Femur (tissue), 1 donor: ENCODE measurements around the gene SYT17.

Experiments used
- DNase-seq: peaks from one replicate; pipeline ENCODE4 v3.0.0-alpha.2; 2017

Gene SYT17

DNA sequence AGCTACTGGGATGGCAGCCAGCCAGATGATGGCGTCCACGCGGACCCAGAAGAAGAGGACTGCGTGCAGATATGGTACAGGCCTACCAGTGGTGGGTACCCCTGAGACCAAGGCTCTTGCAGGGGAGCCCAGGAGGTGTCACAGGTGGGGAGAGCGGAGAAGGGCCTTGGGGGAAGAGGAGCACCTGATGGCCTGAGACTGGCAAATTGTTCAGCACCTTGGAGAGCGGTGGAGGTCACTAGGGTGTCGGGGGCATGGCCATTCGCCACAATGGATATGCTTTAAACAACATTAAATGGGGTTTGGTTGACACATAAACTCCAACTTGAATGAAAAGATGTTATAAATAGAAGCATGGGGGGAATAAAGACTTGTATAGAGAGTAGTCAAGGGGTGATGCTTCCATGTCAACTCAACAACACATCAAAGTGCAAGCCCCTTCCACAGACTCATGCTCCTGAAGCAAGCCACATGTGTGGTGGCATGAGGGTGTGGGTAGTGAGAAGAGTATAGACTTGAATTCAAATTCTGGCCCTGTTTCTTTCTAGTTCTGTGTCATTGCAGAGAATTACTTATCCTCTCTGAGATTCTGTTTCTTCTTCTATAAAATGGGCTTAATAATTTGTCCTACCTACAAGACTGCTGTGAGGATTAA lies 139.7 kb downstream of the SYT17 start:
- no peak for DNase-seq

DNA sequence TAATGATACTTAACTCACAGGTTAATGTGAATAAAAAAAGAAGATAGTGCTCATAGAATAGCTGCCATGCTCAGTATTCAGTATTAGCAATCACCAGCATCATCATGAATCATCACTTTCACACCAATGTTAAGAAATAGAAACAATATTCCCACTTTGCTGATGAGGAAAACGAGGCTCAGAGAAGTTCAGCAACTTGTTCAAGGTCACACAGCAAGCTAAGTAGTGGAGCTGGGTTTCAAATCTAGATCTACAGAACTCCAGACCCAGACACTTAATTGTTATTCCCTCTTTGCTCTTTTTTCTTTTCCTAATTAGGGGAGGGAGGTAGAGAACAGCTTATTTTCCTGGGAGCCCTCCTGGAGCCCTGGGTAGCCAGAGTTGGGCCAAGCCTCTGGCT lies 140.4 kb downstream of the SYT17 start:
- no peak for DNase-seq

DNA sequence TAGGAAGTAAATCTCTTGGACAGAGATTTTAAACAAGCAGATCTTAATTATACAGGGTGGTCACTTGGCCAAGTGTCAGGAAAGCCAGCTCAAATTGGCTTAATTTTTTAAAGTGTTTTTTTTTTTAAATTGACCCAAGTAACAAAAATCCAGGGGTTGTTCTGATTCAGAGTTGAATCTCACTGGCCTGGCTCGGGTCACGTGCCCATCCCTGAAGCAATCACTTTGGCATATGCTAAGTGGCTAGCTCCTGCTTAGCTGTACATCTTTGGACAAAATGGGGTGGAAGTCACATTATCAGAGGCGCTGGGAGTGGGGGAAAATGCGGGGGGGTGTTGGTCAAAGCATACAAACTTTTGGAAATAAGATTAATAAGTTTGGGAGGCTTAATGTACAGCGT lies 141.1 kb downstream of the SYT17 start:
- no peak for DNase-seq

DNA sequence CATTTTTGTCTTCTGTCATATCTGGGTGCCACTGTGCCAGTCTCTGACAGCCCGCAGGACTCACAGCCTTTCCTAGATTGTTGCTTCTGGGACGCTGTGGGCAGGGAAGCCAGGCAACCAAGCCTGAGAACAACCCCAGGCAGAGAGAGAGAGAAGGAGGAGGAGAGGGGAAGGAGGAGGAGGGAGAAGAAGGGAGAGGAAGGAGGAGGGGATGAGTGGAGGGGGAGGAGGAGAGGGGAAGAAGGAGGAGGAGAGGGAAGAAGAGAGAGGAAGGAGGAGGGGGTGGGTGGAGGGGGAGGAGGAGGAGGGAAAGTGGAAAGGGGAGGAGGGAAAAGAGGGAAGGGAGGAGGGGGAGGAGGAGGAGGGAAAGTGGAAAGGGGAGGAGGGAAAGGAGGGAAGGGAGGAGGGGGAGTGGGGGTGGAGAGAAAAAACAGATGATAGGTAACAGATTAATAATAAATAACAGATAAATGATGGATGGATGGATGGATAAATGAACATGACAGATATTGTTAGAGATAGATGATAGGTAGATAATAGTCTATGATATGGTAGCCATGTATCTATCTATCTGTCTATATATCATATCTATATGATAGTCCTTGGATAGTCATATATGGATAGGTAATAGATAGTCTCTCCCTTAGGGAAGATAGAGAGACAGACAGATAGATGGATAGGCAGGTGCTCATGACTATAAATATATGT lies 146.8 kb downstream of the SYT17 start:
- no peak for DNase-seq

DNA sequence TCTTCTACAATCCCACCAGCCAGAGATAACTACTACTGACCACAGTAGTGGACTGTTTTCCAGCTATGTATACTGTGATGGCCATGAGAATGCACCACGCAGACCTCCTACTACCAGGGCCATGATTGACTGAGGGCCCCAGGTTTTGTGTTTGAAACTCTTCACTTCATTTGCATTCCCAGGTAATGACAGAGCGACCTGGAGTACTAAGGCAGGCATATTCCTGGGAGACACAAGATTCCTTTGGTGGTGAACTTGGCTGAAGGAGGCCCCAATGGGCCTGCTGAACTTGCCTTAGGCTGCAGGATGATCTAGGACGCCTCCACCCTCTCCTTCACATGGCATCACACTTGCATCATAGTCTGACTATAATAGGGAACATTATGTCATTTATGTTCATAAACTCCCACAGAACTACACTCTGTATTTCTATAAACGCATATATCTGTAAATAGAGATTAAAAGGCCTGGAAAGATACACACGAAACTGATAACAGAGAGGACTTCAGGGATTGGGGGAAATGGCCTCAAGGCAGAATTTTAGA lies 147.9 kb downstream of the SYT17 start:
- DNase-seq: no peak

DNA sequence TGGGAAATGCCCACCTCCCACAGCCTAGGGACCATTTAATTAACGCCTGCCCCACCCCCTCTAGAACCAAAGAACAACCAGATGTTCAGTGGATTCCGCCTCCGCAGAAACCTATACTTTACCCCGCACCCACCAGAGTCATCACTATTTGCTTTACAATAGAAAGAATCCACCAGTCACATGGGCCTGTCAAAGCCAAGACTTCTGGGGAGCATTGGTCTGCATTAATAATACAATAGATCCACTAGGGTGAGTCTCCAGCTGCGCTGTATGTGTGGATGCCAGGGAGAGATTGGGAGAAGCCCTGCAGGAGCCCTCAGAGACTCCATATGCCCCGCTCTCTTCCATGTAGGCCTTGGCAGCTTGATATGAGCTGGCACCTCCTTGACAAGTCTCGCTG lies 148.8 kb downstream of the SYT17 start:
- no peak for DNase-seq
